Activated CD8-positive, alpha-beta memory T cell treated with anti-CD3 and anti-CD28 coated beads for 36 hours (primary cell): ENCODE results near the gene SVIL. TPM values are rescaled to one million over a fixed set of nuclear protein-coding genes. Genes with fewer than 3 reads are reported as not detected.

Experiments
- CTCF ChIA-PET: fragments of 350-600 bp; sonication (Branson Sonifier 250); formaldehyde crosslinking; loops from one replicate; lab custom pipeline; 2021; ENCODE audit warnings: antibody characterized with exemption; lab: Charles Lee
- POLR2A ChIA-PET: fragments of 350-600 bp; sonication (Branson Sonifier 250); formaldehyde crosslinking; loops from one replicate; lab custom pipeline; 2021; ENCODE audit warnings: antibody characterized with exemption; lab: Charles Lee
- total RNA-seq, 2 experiments: library from RNA; stranded (reverse); gene quantifications; one replicate each; pipeline ENCODE4 v1.2.3, GENCODE V29; 2021

The SVIL gene, protein sequence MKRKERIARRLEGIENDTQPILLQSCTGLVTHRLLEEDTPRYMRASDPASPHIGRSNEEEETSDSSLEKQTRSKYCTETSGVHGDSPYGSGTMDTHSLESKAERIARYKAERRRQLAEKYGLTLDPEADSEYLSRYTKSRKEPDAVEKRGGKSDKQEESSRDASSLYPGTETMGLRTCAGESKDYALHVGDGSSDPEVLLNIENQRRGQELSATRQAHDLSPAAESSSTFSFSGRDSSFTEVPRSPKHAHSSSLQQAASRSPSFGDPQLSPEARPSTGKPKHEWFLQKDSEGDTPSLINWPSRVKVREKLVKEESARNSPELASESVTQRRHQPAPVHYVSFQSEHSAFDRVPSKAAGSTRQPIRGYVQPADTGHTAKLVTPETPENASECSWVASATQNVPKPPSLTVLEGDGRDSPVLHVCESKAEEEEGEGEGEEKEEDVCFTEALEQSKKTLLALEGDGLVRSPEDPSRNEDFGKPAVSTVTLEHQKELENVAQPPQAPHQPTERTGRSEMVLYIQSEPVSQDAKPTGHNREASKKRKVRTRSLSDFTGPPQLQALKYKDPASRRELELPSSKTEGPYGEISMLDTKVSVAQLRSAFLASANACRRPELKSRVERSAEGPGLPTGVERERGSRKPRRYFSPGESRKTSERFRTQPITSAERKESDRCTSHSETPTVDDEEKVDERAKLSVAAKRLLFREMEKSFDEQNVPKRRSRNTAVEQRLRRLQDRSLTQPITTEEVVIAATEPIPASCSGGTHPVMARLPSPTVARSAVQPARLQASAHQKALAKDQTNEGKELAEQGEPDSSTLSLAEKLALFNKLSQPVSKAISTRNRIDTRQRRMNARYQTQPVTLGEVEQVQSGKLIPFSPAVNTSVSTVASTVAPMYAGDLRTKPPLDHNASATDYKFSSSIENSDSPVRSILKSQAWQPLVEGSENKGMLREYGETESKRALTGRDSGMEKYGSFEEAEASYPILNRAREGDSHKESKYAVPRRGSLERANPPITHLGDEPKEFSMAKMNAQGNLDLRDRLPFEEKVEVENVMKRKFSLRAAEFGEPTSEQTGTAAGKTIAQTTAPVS (N-terminal part only)
- total RNA-seq, result 1 to 10 TPM; 4.6 to 6.1 TPM

DNA sequence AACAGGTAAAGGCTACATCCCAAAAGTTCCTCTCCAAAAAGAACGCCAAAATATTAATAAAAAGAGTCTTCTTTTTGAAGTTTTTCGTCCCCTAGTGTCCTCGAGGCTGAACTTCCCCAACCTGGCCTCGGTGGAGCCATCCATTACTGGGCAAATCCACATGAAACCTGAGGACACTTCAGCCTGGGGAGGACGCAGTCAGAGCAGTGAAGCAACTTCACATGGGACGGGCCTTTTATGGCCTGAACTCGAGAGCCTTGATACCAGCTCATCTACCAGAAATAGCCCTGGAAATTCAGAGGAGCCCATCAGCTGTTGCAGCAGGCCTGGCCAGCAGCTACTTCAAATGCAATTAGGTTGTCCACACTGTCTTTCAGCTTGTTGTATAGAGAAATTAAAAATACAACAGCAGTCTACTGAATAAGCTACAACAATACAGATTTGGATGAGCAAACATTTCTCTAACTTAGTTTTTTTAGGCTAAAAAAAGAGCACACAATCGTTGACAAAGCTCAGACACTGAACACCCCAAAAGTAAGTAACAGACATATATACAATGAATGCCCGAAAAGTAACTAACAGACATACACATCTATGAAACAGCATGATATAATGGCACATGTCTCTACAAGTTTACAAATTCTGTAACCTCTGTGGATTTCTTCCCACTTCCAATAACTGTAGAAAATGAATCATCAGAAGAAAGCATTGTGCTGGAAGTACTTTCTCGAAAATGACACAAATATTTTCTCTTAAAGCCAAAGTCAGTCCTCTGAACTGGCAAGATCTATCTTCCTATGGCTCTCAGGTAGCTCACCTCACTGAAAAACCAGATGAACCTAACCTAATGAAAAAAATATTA, at the start of gene SVIL:
Gene SVIL, minus strand, starts transcription at position 208 of the 862 bp plus-strand sequence. CDS start 79,913 bp downstream, outside the sequence.
- CTCF ChIA-PET, result interaction anchor here (1.0 to 1.2 kb wide), 2 partner anchors 9 to 22 kb away, joined by 3 read pairs; no protein-coding TSS in a partner anchor
- POLR2A ChIA-PET, result no interaction called here

DNA sequence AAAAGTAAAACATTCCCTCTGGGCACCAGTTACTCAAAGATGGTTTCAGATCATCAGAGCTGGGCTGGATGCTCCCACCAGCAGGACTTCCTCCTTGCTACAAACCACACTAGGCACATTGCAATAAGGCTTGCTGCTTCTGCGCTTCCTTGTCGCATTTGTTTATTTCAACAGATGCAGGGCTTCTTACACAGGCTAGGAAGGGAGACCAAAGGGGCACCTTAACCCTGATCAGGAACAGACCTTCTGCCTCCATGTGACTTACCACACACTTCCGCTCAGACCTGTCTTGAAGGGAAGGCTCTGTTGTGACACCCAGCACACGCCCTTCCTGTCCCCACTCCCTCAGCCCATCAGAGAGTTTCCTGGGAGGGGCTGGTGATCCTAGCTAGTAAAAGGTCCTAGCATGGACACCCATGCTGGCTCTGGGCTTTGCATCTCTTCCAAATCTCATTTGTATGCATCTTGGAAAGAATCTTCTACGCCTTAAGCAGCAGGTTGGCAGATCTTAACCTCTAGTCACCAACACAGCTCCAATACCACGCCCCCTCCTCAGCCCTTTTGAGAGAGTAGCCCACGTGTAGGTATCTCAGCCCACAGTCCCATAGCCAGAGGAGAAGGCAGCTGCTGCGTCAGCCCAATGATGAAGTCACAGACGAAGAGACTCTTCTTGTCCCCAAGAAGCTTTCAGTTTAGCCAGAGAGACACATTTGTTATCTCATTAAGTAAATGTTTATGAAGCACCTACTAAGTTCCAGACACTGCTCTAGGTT, 47.1 kb upstream of the SVIL start:
- POLR2A ChIA-PET, result no interaction called here

DNA sequence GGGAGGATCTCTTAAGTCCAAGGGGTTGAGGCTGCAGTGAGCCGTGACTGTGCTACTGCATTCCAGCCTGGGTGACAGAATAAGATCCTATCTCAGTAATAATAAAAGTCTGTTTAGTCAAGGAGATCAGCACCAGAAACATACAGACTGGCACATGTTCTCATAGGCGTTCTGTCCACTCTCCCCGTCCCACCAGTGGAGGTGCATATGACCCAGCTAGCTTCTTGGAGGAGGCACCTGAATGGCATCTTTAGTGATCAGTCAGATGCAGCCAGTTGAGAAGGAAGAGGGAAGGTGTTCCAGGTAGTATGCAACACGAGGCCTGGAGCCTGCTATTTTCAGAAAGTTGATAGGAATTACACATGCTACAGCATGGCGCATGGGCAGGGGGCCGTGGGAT, 45.3 kb upstream of the SVIL start:
- ChIA-PET CTCF (no interaction called here), POLR2A (no interaction called here)

More for the DNA sequence above, 47.1 kb upstream of the SVIL start:
- CTCF ChIA-PET, result no interaction called here

DNA sequence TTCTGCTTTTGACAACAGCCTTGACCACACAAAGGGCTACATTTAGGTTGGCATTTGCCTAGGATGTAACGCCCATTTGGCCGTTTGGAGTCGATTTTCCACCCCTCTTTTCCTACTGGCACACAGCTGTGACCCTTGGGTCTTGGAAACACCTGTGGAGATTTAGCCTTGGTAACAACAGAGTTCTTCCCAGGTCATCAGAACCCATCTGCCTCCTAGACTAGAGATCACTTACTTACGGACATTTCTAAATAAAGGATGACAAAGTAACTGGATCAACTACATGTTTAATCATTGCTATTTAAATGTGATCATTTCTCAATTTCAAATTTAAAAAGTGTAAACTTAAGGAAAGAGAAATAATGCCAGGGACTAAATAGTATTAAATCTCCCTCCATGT, 42.0 kb upstream of the SVIL start:
- POLR2A ChIA-PET, result no interaction called here
- CTCF ChIA-PET, result no interaction called here

DNA sequence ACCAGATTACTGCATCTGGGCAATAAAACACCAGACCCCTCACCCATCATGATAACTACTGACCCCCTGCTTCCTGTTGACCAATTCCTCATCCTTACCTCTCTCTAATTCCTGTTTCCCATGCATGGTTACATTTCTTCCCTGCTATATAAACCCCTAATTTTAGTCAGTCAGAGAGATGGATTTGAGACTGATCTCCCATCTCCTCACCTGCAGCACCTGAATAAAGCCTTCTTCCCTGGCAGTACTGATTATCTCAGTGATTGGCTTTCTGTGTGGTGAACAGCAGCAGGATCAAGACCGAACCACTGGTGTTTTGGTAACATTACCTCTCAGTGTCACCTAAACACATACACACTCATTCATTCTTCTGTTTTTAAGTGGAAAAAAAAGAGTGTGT, 41.2 kb upstream of the SVIL start:
- CTCF ChIA-PET, result no interaction called here
- POLR2A ChIA-PET, result no interaction called here

DNA sequence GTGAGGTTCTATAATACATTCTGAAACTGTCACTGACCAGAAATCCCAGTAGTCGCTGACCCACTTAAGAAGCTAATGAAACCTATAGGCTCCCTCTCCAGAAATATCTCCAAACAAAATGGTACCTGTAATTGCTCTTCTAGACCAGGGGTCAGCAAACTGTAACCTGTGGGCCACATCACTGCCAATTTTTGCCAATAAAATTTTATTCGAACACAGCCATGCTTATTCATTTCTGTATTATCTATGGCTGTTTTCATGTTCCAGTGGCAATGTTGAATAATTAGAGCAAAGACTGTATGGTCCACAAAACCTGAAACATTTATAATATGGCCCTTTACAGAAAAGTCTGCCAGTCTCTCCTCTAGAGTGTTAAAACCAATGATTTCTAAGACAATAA, 37.2 kb upstream of the SVIL start:
- CTCF ChIA-PET, result no interaction called here
- POLR2A ChIA-PET, result no interaction called here

DNA sequence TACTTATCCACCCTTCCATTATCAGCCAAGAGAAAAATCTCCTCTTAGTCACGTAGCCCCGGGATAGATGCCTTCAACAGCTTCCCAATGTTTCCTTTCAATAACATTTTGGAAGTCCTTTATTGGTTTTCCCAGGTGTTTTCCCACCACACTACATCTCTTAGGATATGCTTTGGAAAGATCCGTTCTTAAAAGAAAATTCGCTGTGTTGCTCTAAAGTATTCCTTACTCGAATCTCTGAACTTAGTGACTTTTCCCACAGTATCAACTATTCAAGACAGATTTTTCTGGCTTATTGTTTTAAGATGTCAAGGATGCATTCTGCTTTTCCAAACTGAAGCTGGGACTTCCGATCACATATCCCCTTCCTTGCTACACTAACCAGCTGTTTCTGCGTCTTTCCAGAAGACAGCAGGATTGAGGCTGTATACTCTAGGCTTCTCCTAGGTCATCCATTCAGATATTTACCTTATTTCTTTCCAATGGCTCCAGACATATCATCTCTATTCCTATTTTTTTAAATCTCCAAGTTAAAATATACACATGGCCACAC, 36.5 kb upstream of the SVIL start:
- POLR2A ChIA-PET, result no interaction called here
- CTCF ChIA-PET, result interaction anchor here (0.5 to 1.1 kb wide), 2 partner anchors 11 to 417 kb away, joined by 3 read pairs; no protein-coding TSS in a partner anchor

DNA sequence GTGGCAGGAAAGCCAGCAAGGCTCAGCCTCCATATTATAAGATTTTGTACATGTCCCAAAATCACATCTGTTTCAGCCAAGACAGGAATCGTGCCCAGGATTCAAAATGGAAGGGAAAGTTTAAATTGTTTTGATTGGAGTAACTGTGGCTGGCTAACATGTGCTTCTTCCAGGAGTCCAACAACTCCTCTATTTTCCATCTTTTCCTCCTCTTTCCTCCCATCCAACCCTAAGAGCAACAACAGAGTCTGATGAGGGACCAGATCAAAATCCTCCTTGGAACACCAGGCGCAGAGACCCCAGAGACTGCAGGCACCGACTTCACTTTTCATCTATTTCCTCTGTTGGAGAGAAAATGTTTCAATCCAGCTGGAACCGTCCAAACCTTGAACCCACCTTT, 36.0 kb upstream of the SVIL start:
- ChIA-PET POLR2A (no interaction called here), CTCF (interaction anchor here (0.5 to 1.1 kb wide), 2 partner anchors 10 to 417 kb away, joined by 3 read pairs; no protein-coding TSS in a partner anchor)

DNA sequence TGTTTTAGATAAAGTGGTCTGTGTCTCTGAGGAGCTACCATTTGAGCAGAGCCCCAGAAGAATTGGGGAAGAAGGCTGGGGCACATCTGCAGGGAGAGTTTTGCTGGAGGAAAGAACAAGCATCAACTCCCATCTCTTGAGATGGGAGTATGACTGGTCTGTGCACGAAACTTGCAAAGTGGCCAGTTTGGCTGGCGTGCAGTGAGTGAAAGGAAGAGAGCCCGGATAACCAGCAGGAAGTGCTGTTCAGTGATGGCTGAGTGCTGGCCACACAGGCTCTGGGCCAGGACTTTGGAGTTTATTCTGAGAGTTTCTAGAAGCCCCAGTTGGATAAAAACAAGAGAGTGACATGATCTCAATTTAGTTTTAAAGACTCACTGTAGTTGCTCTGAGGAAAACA, 34.4 kb upstream of the SVIL start:
- POLR2A ChIA-PET, result no interaction called here
- CTCF ChIA-PET, result no interaction called here

DNA sequence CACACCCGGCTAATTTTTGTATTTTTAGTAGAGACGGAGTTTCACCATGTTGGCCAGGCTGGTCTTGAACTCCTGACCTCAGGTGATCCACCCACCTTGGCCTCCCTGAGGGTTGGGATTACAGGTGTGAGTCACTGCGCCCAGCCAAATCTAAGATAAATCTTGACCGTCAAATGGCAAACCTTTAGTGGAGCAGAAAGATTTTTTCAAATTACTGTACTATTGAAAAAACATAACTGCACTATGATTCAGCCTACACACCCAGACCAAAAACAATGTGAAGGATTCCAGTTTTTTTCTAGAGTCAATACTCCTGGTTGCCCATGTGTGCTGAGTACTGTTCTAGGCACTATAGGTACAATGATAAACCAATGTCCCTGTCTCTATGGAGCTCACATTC, 33.9 kb upstream of the SVIL start:
- CTCF ChIA-PET, result no interaction called here
- POLR2A ChIA-PET, result no interaction called here

DNA sequence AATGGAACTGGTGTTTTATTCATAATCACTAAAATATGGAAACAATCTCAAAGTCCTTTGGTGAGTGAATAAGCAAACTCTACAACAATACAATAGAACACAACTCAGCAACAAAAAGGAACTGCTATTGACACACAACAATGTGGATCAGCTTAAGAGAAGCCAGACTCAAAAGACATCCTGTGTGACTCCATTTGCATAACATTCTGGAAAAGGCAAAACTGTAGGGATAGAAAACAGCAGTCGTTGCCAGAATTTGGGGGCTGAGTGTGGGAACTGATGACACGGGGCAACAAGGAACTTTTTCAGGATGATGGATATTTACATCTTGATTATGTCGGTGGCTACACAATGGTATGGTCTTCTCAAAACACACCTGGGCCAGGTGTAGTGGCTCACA, 32.4 kb upstream of the SVIL start:
- CTCF ChIA-PET, result no interaction called here
- POLR2A ChIA-PET, result no interaction called here

DNA sequence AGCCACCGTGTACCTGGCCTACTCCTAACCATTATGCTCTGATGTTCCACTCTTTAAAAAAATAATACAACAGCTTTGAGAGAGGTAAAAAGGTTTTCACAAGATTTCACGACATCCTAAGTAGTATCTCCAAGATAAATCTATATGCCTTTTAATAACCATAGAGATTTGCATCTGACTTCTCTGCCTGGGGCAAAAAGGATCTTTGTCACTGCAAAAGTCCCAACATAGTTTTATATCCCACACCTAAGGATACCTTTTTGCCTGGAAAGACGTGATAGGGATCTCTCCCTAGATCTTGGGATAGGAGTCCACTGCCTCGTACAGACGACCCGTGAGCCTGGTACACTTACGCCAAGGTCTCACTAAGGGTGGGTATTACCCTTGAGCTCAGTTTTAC, 31.4 kb upstream of the SVIL start:
- POLR2A ChIA-PET, result no interaction called here
- CTCF ChIA-PET, result no interaction called here

DNA sequence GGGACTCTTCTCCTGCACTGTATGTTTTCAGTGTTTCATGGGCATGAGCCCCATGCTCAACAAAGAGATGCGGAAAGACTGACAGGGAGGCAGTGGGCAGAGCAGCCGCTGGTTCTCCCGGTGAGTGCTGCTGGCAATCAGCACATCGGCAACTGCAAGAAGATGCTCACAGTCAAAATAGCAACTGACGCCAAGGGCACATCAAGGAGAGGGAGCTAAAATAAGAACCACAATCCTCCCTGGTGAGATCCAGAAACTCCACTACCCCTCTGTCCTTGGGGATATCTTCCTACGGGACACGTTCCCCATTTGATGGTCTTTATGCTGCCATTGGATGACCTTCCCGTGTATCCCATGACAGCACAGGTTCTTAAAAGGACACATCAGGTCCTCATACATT, 28.9 kb upstream of the SVIL start:
- ChIA-PET CTCF (no interaction called here), POLR2A (no interaction called here)

DNA sequence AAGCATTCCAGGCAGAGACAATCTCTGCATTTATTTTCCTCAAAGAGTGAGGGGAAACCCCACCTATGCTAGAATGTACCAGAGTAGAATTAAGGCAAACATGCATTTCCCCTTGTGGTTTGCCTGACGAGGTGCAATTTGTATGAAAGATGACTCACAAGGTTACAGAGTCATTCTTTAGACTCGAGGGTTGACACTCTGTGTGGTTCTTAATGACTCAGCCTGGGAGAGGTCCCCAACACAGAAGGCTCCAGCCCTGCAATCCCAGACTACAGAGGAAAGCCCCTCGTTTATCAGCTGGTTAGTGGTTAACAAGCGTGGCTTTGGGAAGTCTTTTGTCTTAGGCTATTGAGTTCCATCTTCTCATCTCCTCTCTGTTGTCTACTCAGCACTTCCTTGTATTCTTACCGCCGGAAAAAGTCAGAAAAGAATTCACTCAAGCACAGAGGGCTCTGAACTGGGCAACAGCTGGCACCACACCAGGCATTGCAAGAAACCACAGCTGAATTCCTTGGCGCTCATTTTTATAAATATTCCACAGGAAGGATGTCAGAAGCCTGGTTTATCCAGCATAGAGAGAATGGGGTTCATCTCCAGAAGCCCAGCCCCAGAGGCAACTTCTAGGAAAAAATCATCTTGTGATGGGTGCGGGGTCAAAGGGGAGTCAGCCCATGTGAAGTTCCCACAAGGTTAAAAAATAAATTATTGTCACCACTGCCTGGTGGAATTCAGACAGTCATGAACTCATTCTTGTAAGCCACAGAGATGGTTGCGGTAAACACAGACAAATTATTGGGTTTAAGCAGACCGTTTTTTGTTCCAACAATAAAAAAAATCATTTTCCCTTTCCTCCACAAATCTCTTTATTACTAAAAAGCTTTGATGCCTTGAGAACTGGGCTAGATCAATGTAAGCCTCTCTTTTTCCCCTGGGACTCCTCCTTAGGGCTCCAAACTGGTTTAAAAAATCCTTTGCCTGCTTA, 24.5 kb upstream of the SVIL start:
- ChIA-PET POLR2A (interaction anchor here (1.1 kb wide), 1 partner anchor 29 kb away, joined by 4 read pairs; no protein-coding TSS in a partner anchor), CTCF (interaction anchor here (0.6 kb wide), 1 partner anchor 32 kb away, joined by 5 read pairs; no protein-coding TSS in a partner anchor)

DNA sequence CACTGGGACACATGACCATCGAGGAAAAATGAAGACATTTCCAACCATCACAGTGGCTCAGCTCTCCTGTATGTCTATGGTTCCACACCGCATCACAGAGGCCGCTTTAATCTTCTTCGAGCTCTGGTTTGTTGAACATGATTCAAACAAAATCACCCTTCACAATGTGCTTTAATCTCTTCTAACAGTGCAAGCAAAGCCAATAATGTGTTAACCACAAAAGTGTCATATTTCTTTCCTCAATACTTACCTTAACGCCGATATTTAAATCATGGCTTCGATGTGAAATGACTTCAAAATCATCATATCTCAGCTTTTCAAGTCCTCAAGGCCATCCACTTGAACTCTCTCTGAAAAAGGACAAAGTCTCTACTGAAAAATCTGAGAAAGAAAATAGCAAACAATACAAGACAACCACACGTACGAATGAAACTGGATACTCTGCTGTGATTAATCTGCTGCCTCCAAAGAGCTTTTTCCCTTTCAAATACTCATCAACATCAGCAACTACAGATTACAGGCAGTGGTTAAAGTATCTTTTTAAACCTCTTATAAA, 23.0 kb upstream of the SVIL start:
- ChIA-PET CTCF (interaction anchor here (1.0 to 1.3 kb wide), 2 partner anchors 22 to 28 kb away, joined by 3 read pairs; no protein-coding TSS in a partner anchor), POLR2A (interaction anchor here (0.6 kb wide), 1 partner anchor 35 kb away, joined by 3 read pairs; no protein-coding TSS in a partner anchor)

DNA sequence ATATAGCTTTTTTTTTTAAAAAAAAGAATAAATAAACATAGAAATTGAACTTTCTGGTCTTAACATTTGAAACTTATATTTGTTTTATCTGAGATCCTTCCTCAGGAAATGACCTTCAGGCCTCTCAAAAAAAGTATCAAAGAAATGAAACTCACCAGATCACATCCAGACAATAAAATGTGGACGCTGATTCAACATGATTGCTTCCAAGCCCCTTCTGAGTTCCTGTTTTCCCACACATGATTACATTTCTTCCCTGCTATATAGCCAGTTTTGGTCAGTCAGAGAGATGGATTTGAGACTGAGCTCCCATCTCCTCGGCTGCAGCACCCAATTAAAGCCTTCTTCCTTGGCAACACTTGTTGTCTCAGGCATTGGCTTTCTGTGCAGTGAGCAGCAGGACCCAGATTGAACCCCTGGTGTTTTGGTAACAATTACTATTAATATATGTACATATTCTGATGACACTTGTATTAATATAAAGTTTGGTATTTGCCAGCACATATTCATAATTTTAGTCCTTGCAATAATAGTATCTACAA, 21.8 kb upstream of the SVIL start:
- POLR2A ChIA-PET, result no interaction called here
- CTCF ChIA-PET, result interaction anchor here (1.3 kb wide), 1 partner anchor 21 kb away, joined by 3 read pairs; no protein-coding TSS in a partner anchor
